Suprapubic skin (tissue), 4 donors: ENCODE measurements around the gene ADAMTS16. TPM values are rescaled to one million over a fixed set of nuclear protein-coding genes. Genes with fewer than 3 reads are reported as not detected.

Experiments used
- DNase-seq, 2 donors: peaks; one replicate each; pipeline ENCODE4 v3.0.0-alpha.2; 2019; ENCODE audit warnings: low spot score in 2 of 2
- H3K27ac ChIP-seq: fragments of 200-600 bp; sonication (generic); one replicate; pipeline ENCODE4 v1.5.1; 2019
- H3K27me3 ChIP-seq: fragments of 200-600 bp; sonication (generic); one replicate; pipeline ENCODE4 v1.5.1; 2019
- H3K36me3 ChIP-seq: fragments of 200-600 bp; sonication (generic); one replicate; pipeline ENCODE4 v1.5.1; 2019
- H3K4me1 ChIP-seq: fragments of 200-600 bp; sonication (generic); one replicate; pipeline ENCODE4 v1.5.1; 2019
- H3K4me3 ChIP-seq: fragments of 200-600 bp; sonication (generic); one replicate; pipeline ENCODE4 v1.5.1; 2019; ENCODE audit warnings: mild to moderate bottlenecking
- H3K9me3 ChIP-seq: fragments of 200-600 bp; sonication (generic); one replicate; pipeline ENCODE4 v1.5.1; 2019
- CTCF ChIP-seq, 2 donors: fragments of 200-600 bp in 1 of 2; fragments of 450-650 bp in 1 of 2; sonication (generic) in 1 of 2; IDR thresholded peaks; one replicate each; pipeline ENCODE4 v1.5.1; 2016 to 2019; ENCODE audit warnings: antibody characterized with exemption in 2 of 2, mild to moderate bottlenecking in 1 of 2, moderate library complexity in 1 of 2
- EP300 ChIP-seq: sonication (generic); formaldehyde crosslinking; IDR thresholded peaks from one replicate; pipeline ENCODE4 v1.6.1; 2017; ENCODE audit warnings: antibody characterized with exemption
- POLR2A ChIP-seq, 2 donors: fragments of 450-650 bp; IDR thresholded peaks; one replicate each; pipeline ENCODE4 v1.6.1; 2017; ENCODE audit warnings: antibody characterized with exemption in 2 of 2, mild to moderate bottlenecking in 2 of 2, moderate library complexity in 2 of 2
- POLR2AphosphoS5 ChIP-seq, 3 donors: sonication (generic); formaldehyde crosslinking; IDR thresholded peaks; one replicate each; pipeline ENCODE4 v1.6.1; 2017; ENCODE audit warnings: antibody characterized with exemption in 3 of 3
- WGBS: methylation state at CpG from one replicate; pipeline ENCODE4 v1.1.5; 2018; 5-methylcytosine and 5-hydroxymethylcytosine counted together
- total RNA-seq, 4 donors: library from RNA; depleted of rRNA; stranded (reverse); fragments of >200 nt; gene quantifications; one replicate each; pipeline ENCODE4 v1.1.0, GENCODE V29; 2016

ADAMTS16 gene
- total RNA-seq, 4 donors from 2014 or later = 0.10 to 0.64 TPM; not detected in 2

DNA sequence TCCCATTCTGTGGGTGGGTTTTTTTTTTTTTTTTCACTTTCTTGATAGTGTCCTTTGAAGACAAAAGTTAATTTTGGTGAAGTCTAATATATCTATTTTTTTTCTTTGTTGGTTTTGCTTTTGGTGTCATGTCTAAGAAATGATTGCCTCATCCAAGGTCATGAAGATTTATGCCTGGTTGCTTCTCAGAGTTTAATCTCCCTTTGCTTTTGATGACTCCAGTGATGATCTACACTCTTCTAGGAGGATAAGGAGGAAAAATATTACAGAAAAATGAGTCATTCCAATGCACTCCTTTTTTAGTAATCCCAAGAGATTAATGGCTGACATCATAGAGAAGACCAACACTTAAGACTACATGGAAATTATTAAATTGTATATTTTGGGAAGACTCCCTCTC is 202.7 kb downstream of the ADAMTS16 start:
- no peaks in the 10 kb centered on the region for H3K27me3 ChIP-seq
- no peak overlapping the region for H3K4me3 ChIP-seq
- H3K9me3 ChIP-seq = no peaks in the 10 kb centered on the region
- peaks cover 21% of the 10 kb centered on the region for H3K4me1 ChIP-seq
- no peak overlapping the region for H3K27ac ChIP-seq
- no peak for DNase-seq
- no peaks in the 10 kb centered on the region for H3K36me3 ChIP-seq
- TF ChIP-seq POLR2AphosphoS5 (IDR thresholded peaks at IDR 0.05) (no peak), POLR2A (IDR thresholded peaks at IDR 0.05) (no peak), EP300 (no peak), CTCF (IDR thresholded peaks at IDR 0.05) (no peak)

GRCh38 chr5:5343568-5343967 is 203.4 kb downstream of the ADAMTS16 start:
- Histone ChIP-seq H3K4me1 (peaks cover 21% of the 10 kb centered on the region), H3K27ac (no peak overlapping the region), H3K27me3 (no peaks in the 10 kb centered on the region), H3K36me3 (no peaks in the 10 kb centered on the region), H3K9me3 (no peaks in the 10 kb centered on the region), H3K4me3 (no peak overlapping the region)
- DNase-seq = no peak
- TF ChIP-seq CTCF (IDR thresholded peaks at IDR 0.05) (no peak), POLR2A (IDR thresholded peaks at IDR 0.05) (no peak), POLR2AphosphoS5 (IDR thresholded peaks at IDR 0.05) (no peak), EP300 (no peak)
- WGBS = 77% methylated on average over 6 of the region's 6 CpGs

- TF ChIP-seq POLR2A (IDR thresholded peaks at IDR 0.05) = no peak
- TF ChIP-seq CTCF (IDR thresholded peaks at IDR 0.05) = no peak
- no peak for TF ChIP-seq POLR2AphosphoS5 (IDR thresholded peaks at IDR 0.05)
- TF ChIP-seq EP300 = no peak
- H3K4me1 ChIP-seq = peaks cover 21% of the 10 kb centered on the region
- no peaks in the 10 kb centered on the region for H3K27me3 ChIP-seq
- H3K4me3 ChIP-seq = no peak overlapping the region
- no peaks in the 10 kb centered on the region for H3K9me3 ChIP-seq
- H3K36me3 ChIP-seq = no peaks in the 10 kb centered on the region
- 49% methylated on average over 4 of the region's 4 CpGs for WGBS
- no peak overlapping the region for H3K27ac ChIP-seq
- no peak for DNase-seq
Observed at GRCh38 chr5:5344051-5344571, 204.0 kb downstream of the ADAMTS16 start.

GRCh38 chr5:5344606-5345005 is 204.5 kb downstream of the ADAMTS16 start:
- DNase-seq = no peak
- no peaks in the 10 kb centered on the region for H3K36me3 ChIP-seq
- H3K9me3 ChIP-seq = no peaks in the 10 kb centered on the region
- no peak overlapping the region for H3K27ac ChIP-seq
- peaks cover 19% of the 10 kb centered on the region for H3K4me1 ChIP-seq
- 59% methylated on average over 5 of the region's 5 CpGs for WGBS
- no peak overlapping the region for H3K4me3 ChIP-seq
- H3K27me3 ChIP-seq = no peaks in the 10 kb centered on the region
- TF ChIP-seq POLR2A (IDR thresholded peaks at IDR 0.05) (no peak), POLR2AphosphoS5 (IDR thresholded peaks at IDR 0.05) (no peak), CTCF (IDR thresholded peaks at IDR 0.05) (no peak), EP300 (no peak)

GRCh38 chr5:5347442-5347841 is 207.3 kb downstream of the ADAMTS16 start:
- WGBS = 92% methylated on average over 7 of the region's 7 CpGs
- TF ChIP-seq POLR2A (IDR thresholded peaks at IDR 0.05) (no peak), EP300 (no peak), CTCF (IDR thresholded peaks at IDR 0.05) (no peak), POLR2AphosphoS5 (IDR thresholded peaks at IDR 0.05) (no peak)
- Histone ChIP-seq H3K36me3 (no peaks in the 10 kb centered on the region), H3K4me3 (no peak overlapping the region), H3K9me3 (no peaks in the 10 kb centered on the region), H3K27ac (no peak overlapping the region), H3K4me1 (no peaks in the 10 kb centered on the region), H3K27me3 (no peaks in the 10 kb centered on the region)
- no peak for DNase-seq
